CD4-positive, alpha-beta T cell treated with Interleukin-21 for 1 hour (primary cell): Measurements from ENCODE around the gene IBA57.
"Not testable (repeated sequence)": the region's sequence is repeated elsewhere in the genome, so short reads cannot be mapped to it uniquely, and the experiment has no call there.

Experiments
- DNase-seq: peaks from one replicate; pipeline ENCODE4 v3.0.0-alpha.2; 2020

The IBA57 gene

GRCh38 chr1:228173528-228174481, 8.2 kb downstream of the IBA57 start:
- DNase-seq, result peak; percentile 42

GRCh38 chr1:228174482-228175315, 9.1 kb downstream of the IBA57 start:
- DNase-seq, result peak; percentile 55

- no peak for DNase-seq
These were observed 9.9 kb downstream of the IBA57 start for GRCh38 chr1:228175316-228176023.

- DNase-seq, result no peak
These were observed 10.4 kb downstream of the IBA57 start for GRCh38 chr1:228176024-228176395.

- no peak for DNase-seq
These were observed 11.0 kb downstream of the IBA57 start for GRCh38 chr1:228176461-228177182.

- no peak for DNase-seq
These were observed 11.5 kb downstream of the IBA57 start for GRCh38 chr1:228177183-228177475.

GRCh38 chr1:228177721-228178710, 12.4 kb downstream of the IBA57 start:
- DNase-seq, result no peak

- no peak for DNase-seq
These were observed 13.4 kb downstream of the IBA57 start for GRCh38 chr1:228178737-228179684.

- DNase-seq, result no peak
These were observed 14.8 kb downstream of the IBA57 start for GRCh38 chr1:228180271-228180958.

- no peak for DNase-seq
These were observed 15.5 kb downstream of the IBA57 start for GRCh38 chr1:228180959-228181644.

- no peak for DNase-seq
These were observed 16.0 kb downstream of the IBA57 start for GRCh38 chr1:228181645-228182034.

- DNase-seq, result peak; percentile 29
These were observed 16.9 kb downstream of the IBA57 start for GRCh38 chr1:228182296-228183030.

GRCh38 chr1:228184152-228184551, 18.5 kb downstream of the IBA57 start:
- DNase-seq, result no peak

- peak; percentile 74 for DNase-seq
These were observed 20.0 kb downstream of the IBA57 start for GRCh38 chr1:228185641-228185965.

GRCh38 chr1:228188249-228188648, 22.6 kb downstream of the IBA57 start:
- DNase-seq, result not testable (repeated sequence)

- DNase-seq, result no peak
These were observed 24.6 kb downstream of the IBA57 start for GRCh38 chr1:228190182-228190581.

GRCh38 chr1:228190778-228191177, 25.2 kb downstream of the IBA57 start:
- no peak for DNase-seq

GRCh38 chr1:228194436-228194835, 28.8 kb downstream of the IBA57 start:
- DNase-seq, result no peak
